Measurements from ENCODE around the gene AP2B1. TPM values are rescaled to one million over a fixed set of nuclear protein-coding genes. Genes with fewer than 3 reads are reported as not detected.

Gene AP2B1
- total and polyA plus RNA-seq, 4 donors = 8.7 to 55.6 (median 22.3) TPM

DNA sequence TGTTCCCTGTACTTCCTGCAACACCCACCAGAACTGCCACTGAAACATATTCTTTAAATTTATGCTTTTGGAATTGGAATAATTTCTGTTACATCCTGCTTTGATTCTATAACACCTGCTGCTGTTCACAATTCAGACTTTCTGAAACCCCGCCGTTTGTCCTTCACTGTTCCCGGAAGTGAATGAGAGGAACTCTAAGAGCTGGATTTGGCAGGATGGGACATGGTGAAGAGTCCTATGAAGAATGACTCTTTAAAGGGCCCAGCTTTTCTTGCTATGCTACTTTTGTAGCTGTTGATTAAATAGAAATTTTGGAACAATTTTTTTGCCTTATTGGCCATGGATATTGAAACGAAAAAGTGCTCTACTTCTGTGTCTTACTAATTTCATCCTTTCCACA is 8.9 kb downstream of the AP2B1 start:
- TF ChIP-seq HNF4A (conservative IDR thresholded peaks at IDR 0.05) (no peak), FOXA2 (IDR thresholded peaks at IDR 0.05) (no peak), HNF4G (IDR thresholded peaks at IDR 0.05) (no peak), NR2F2 (IDR thresholded peaks at IDR 0.05) (no peak)
- DNase-seq (ENCODE audit: low spot score) = no peak
- WGBS = 91% methylated on average over 4 of the region's 4 CpGs
- Histone ChIP-seq H3K27me3 (ENCODE audit: control insufficient read depth in 4 of 4, insufficient read depth in 4 of 4, low read length in 3 of 4) (no peaks in the 10 kb centered on the region), H3K9ac (ENCODE audit: low read depth in 1 of 2, low read length in 2 of 2) (no peak overlapping the region), H3K4me1 (ENCODE audit: control insufficient read depth in 4 of 4, insufficient read depth in 4 of 4, low read length in 3 of 4) (peaks cover 0 to 4% (median 0%) of the 10 kb centered on the region in 4 donors), H3K4me3 (ENCODE audit: low read depth in 1 of 3, low read length in 3 of 3) (no peak overlapping the region), H3K27ac (ENCODE audit: low read depth in 1 of 2, low read length in 2 of 2) (no peak overlapping the region), H3K9me3 (ENCODE audit: control insufficient read depth in 4 of 4, low read length in 3 of 4) (no peaks in the 10 kb centered on the region), H3K36me3 (ENCODE audit: control insufficient read depth in 4 of 4, insufficient read depth in 3 of 4, low read depth in 1 of 4, low read length in 3 of 4) (peaks cover 7 to 36% (median 22%) of the 10 kb centered on the region in 4 donors)

DNA sequence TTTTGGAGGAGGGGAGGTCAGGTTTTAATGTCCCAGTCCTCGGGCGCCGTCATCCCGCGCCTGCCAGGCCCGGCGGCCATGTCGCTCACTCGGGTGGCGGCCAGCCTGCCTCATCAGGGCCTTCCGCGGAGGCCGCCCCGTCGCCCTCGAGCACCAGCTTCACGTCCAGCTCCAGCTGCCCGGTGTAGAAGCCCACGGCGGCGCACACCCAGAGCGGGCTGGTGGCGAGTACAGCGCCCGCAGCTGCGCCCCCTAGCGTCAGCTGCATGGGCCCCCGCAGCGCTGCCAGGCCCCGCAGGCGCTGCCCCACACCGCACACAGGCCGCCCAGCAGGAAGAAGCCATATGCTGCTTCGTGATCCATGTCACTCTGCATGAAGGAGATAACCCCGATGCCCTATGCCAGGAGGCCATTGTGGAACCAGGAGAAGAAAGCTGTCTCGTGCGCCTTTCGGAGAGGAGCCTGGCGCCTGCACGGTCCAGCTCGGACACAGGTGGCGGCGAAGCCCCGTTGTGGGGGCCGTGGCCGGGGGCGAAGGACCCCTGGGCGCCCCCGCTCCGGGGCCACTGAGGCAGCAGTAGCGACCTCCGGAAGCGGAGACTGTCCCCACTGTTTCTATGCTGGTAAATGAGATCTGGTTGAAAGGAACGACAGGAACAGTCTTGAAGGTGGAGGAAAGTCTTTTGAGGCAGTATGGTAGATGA is 9.6 kb downstream of the AP2B1 start:
- DNase-seq (ENCODE audit: low spot score) = no peak
- peaks cover 10 to 40% (median 22%) of the 10 kb centered on the region in 4 donors for H3K36me3 ChIP-seq (ENCODE audit: control insufficient read depth in 4 of 4, insufficient read depth in 3 of 4, low read depth in 1 of 4, low read length in 3 of 4)

DNA sequence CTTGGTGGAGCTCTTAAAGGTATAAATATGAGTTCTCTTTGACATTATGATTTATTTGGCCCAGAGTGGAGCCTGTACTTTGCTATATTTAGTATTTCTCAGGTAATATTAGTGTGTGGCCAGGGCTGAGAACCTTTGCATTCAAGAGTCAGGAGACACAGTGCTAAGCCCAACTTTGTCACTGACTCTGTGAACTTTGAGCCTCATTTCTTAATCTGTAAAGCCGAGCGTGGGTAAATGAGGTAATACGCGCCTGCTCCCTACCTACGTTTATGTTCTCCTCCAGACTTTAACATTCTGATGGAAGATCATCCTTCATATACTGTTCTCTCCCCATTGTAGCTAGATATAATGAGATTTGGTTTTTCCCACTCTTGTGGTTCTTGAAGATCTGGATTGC is 10.5 kb downstream of the AP2B1 start:
- no peak overlapping the region for H3K27ac ChIP-seq (ENCODE audit: low read depth in 1 of 2, low read length in 2 of 2)
- H3K4me3 ChIP-seq (ENCODE audit: low read depth in 1 of 3, low read length in 3 of 3) = no peak overlapping the region
- H3K9me3 ChIP-seq (ENCODE audit: control insufficient read depth in 4 of 4, low read length in 3 of 4) = no peaks in the 10 kb centered on the region
- H3K9ac ChIP-seq (ENCODE audit: low read depth in 1 of 2, low read length in 2 of 2) = no peak overlapping the region
- H3K27me3 ChIP-seq (ENCODE audit: control insufficient read depth in 4 of 4, insufficient read depth in 4 of 4, low read length in 3 of 4) = no peaks in the 10 kb centered on the region
- H3K36me3 ChIP-seq (ENCODE audit: control insufficient read depth in 4 of 4, insufficient read depth in 3 of 4, low read depth in 1 of 4, low read length in 3 of 4) = peaks cover 12 to 40% (median 22%) of the 10 kb centered on the region in 4 donors
- DNase-seq (ENCODE audit: low spot score) = no peak
- H3K4me1 ChIP-seq (ENCODE audit: control insufficient read depth in 4 of 4, insufficient read depth in 4 of 4, low read length in 3 of 4) = peaks cover 0 to 4% (median 0%) of the 10 kb centered on the region in 4 donors
- WGBS = 55% methylated on average over 5 of the region's 5 CpGs
- TF ChIP-seq, protein P1, sequence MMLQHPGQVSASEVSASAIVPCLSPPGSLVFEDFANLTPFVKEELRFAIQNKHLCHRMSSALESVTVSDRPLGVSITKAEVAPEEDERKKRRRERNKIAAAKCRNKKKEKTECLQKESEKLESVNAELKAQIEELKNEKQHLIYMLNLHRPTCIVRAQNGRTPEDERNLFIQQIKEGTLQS (IDR thresholded peaks at IDR 0.05) = no peak
- TF ChIP-seq, protein P2, sequence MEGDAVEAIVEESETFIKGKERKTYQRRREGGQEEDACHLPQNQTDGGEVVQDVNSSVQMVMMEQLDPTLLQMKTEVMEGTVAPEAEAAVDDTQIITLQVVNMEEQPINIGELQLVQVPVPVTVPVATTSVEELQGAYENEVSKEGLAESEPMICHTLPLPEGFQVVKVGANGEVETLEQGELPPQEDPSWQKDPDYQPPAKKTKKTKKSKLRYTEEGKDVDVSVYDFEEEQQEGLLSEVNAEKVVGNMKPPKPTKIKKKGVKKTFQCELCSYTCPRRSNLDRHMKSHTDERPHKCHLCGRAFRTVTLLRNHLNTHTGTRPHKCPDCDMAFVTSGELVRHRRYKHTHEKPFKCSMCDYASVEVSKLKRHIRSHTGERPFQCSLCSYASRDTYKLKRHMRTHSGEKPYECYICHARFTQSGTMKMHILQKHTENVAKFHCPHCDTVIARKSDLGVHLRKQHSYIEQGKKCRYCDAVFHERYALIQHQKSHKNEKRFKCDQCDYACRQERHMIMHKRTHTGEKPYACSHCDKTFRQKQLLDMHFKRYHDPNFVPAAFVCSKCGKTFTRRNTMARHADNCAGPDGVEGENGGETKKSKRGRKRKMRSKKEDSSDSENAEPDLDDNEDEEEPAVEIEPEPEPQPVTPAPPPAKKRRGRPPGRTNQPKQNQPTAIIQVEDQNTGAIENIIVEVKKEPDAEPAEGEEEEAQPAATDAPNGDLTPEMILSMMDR (IDR thresholded peaks at IDR 0.05; ENCODE audit: low read depth, low read length, missing input control) = no peak
- TF ChIP-seq, protein P3, sequence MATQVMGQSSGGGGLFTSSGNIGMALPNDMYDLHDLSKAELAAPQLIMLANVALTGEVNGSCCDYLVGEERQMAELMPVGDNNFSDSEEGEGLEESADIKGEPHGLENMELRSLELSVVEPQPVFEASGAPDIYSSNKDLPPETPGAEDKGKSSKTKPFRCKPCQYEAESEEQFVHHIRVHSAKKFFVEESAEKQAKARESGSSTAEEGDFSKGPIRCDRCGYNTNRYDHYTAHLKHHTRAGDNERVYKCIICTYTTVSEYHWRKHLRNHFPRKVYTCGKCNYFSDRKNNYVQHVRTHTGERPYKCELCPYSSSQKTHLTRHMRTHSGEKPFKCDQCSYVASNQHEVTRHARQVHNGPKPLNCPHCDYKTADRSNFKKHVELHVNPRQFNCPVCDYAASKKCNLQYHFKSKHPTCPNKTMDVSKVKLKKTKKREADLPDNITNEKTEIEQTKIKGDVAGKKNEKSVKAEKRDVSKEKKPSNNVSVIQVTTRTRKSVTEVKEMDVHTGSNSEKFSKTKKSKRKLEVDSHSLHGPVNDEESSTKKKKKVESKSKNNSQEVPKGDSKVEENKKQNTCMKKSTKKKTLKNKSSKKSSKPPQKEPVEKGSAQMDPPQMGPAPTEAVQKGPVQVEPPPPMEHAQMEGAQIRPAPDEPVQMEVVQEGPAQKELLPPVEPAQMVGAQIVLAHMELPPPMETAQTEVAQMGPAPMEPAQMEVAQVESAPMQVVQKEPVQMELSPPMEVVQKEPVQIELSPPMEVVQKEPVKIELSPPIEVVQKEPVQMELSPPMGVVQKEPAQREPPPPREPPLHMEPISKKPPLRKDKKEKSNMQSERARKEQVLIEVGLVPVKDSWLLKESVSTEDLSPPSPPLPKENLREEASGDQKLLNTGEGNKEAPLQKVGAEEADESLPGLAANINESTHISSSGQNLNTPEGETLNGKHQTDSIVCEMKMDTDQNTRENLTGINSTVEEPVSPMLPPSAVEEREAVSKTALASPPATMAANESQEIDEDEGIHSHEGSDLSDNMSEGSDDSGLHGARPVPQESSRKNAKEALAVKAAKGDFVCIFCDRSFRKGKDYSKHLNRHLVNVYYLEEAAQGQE (IDR thresholded peaks at IDR 0.05) = no peak
- TF ChIP-seq GABPA (IDR thresholded peaks at IDR 0.05 in 1 of 2, conservative IDR thresholded peaks at IDR 0.05 in 1 of 2) (no peak), FOXA1 (IDR thresholded peaks at IDR 0.05) (no peak), RAD21 (IDR thresholded peaks at IDR 0.05) (no peak), HNF4G (IDR thresholded peaks at IDR 0.05) (peak; percentile 34), TAF1 (conservative IDR thresholded peaks at IDR 0.05) (no peak), SP1 (IDR thresholded peaks at IDR 0.05) (peak; percentile 25), JUND (IDR thresholded peaks at IDR 0.05) (no peak)
- TF ChIP-seq, protein P4, sequence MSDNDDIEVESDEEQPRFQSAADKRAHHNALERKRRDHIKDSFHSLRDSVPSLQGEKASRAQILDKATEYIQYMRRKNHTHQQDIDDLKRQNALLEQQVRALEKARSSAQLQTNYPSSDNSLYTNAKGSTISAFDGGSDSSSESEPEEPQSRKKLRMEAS (IDR thresholded peaks at IDR 0.05) = no peak

More for the DNA sequence above, 9.6 kb downstream of the AP2B1 start:
- Histone ChIP-seq H3K27ac (ENCODE audit: low read depth in 1 of 2, low read length in 2 of 2) (no peak overlapping the region), H3K4me1 (ENCODE audit: control insufficient read depth in 4 of 4, insufficient read depth in 4 of 4, low read length in 3 of 4) (peaks cover 0 to 4% (median 0%) of the 10 kb centered on the region in 4 donors), H3K9ac (ENCODE audit: low read depth in 1 of 2, low read length in 2 of 2) (no peak overlapping the region), H3K27me3 (ENCODE audit: control insufficient read depth in 4 of 4, insufficient read depth in 4 of 4, low read length in 3 of 4) (no peaks in the 10 kb centered on the region), H3K4me3 (ENCODE audit: low read depth in 1 of 3, low read length in 3 of 3) (no peak overlapping the region), H3K9me3 (ENCODE audit: control insufficient read depth in 4 of 4, low read length in 3 of 4) (no peaks in the 10 kb centered on the region)
- 92% methylated on average over 54 of the region's 54 CpGs for whole genome bisulfite sequencing
- TF ChIP-seq FOXA2 (IDR thresholded peaks at IDR 0.05) = no peak
- no peak for TF ChIP-seq TAF1 (conservative IDR thresholded peaks at IDR 0.05)
- no peak for TF ChIP-seq EGR1 (IDR thresholded peaks at IDR 0.05; ENCODE audit: low read depth in 2 of 2)
- TF ChIP-seq GABPA (IDR thresholded peaks at IDR 0.05 in 1 of 2, conservative IDR thresholded peaks at IDR 0.05 in 1 of 2) = no peak
- TF ChIP-seq SP1 (IDR thresholded peaks at IDR 0.05) = no peak
- TF ChIP-seq, protein P3 (IDR thresholded peaks at IDR 0.05) = no peak
- no peak for TF ChIP-seq YY1 (IDR thresholded peaks at IDR 0.05)
- no peak for TF ChIP-seq JUND (IDR thresholded peaks at IDR 0.05)
- no peak for TF ChIP-seq RXRA (IDR thresholded peaks at IDR 0.05)
- TF ChIP-seq RAD21 (IDR thresholded peaks at IDR 0.05) = no peak

All from liver (tissue), 9 donors.